ENCODE measurements around the gene MCCC1. TPM values are rescaled to one million over a fixed set of nuclear protein-coding genes. Genes with fewer than 3 reads are reported as not detected.

Gene MCCC1
- polyA plus RNA-seq, 1 experiment = 19.0 TPM

- ChIA-PET POLR2A (no interaction called here), CTCF (no interaction called here)
- no peak overlapping the region for H3K4me3 ChIP-seq (ENCODE audit: low read depth, low read length)
- no peak overlapping the region for H3K27ac ChIP-seq (ENCODE audit: low read depth, low read length)
- DNase-seq (ENCODE audit: low read depth, low spot score) = no peak
- H3K27me3 ChIP-seq (ENCODE audit: control insufficient read depth, insufficient read depth, low read length) = no peaks in the 10 kb centered on the region
- no peaks in the 10 kb centered on the region for H3K9me3 ChIP-seq (ENCODE audit: control insufficient read depth, insufficient read depth, low read length)
- no peak for TF ChIP-seq CTCF (IDR thresholded peaks at IDR 0.05; ENCODE audit: low read depth, low read length)
These were observed 48.6 kb downstream of the MCCC1 start for GRCh38 chr3:183050706-183051105.

GRCh38 chr3:183046883-183047282 lies 52.4 kb downstream of the MCCC1 start:
- H3K4me3 ChIP-seq (ENCODE audit: low read depth, low read length) = no peak overlapping the region
- H3K9me3 ChIP-seq (ENCODE audit: control insufficient read depth, insufficient read depth, low read length) = no peaks in the 10 kb centered on the region
- no peaks in the 10 kb centered on the region for H3K27me3 ChIP-seq (ENCODE audit: control insufficient read depth, insufficient read depth, low read length)
- H3K27ac ChIP-seq (ENCODE audit: low read depth, low read length) = no peak overlapping the region
- CTCF ChIA-PET = no interaction called here
- POLR2A ChIA-PET = interaction anchor here (0.6 kb wide), 1 partner anchor 56 kb away, joined by 3 read pairs; no protein-coding TSS in a partner anchor
- DNase-seq (ENCODE audit: low read depth, low spot score) = no peak
- TF ChIP-seq CTCF (IDR thresholded peaks at IDR 0.05; ENCODE audit: low read depth, low read length) = no peak

DNA sequence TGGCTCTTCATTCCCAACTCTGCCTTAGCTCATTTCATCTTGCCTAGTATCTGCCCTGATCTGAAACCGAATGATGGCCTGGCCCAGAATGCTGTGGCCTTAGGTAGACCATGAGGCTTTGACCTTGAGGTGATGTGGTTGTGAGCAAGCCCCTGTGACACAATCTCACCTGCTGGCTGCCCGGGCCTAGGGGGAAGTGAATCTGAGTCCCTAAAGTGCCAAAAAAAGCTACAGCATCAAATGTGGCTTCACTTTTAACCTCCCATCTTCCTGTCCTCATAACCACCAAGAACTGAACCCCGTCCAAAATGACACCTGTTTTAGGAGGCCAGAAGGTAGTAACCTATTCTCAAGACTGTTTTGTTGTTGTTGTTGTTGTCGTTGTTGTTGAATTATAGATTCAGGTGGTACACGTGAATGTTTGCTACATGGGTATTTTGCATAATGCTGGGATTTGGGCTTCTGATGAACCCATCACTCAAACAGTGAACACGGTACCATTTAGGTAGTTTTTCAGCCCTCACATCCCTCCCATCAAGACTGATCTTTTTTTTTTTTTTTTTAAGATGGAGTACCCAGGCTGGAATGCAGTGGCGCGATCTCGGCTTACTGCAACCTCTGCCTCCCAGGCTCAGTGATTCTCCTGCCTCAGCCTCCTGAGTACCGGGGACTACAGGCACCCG lies 54.6 kb downstream of the MCCC1 start:
- Histone ChIP-seq H3K9me3 (ENCODE audit: control insufficient read depth, insufficient read depth, low read length) (no peaks in the 10 kb centered on the region), H3K27ac (ENCODE audit: low read depth, low read length) (no peak overlapping the region), H3K27me3 (ENCODE audit: control insufficient read depth, insufficient read depth, low read length) (no peaks in the 10 kb centered on the region), H3K4me3 (ENCODE audit: low read depth, low read length) (no peak overlapping the region)
- POLR2A ChIA-PET = interaction anchor here (0.6 kb wide), 1 partner anchor 35 kb away, joined by 3 read pairs; no protein-coding TSS in a partner anchor
- CTCF ChIA-PET = no interaction called here
- DNase-seq (ENCODE audit: low read depth, low spot score) = no peak
- TF ChIP-seq CTCF (IDR thresholded peaks at IDR 0.05; ENCODE audit: low read depth, low read length) = no peak

- no peak overlapping the region for H3K27ac ChIP-seq (ENCODE audit: low read depth, low read length)
- no peak overlapping the region for H3K4me3 ChIP-seq (ENCODE audit: low read depth, low read length)
- POLR2A ChIA-PET = no interaction called here
- no peaks in the 10 kb centered on the region for H3K27me3 ChIP-seq (ENCODE audit: control insufficient read depth, insufficient read depth, low read length)
- no peak for DNase-seq (ENCODE audit: low read depth, low spot score)
- TF ChIP-seq CTCF (IDR thresholded peaks at IDR 0.05; ENCODE audit: low read depth, low read length) = no peak
- CTCF ChIA-PET = no interaction called here
- H3K9me3 ChIP-seq (ENCODE audit: control insufficient read depth, insufficient read depth, low read length) = no peaks in the 10 kb centered on the region
These were observed 60.5 kb downstream of the MCCC1 start for GRCh38 chr3:183038757-183039156.

- no peaks in the 10 kb centered on the region for H3K9me3 ChIP-seq (ENCODE audit: control insufficient read depth, insufficient read depth, low read length)
- H3K27me3 ChIP-seq (ENCODE audit: control insufficient read depth, insufficient read depth, low read length) = no peaks in the 10 kb centered on the region
- H3K4me3 ChIP-seq (ENCODE audit: low read depth, low read length) = no peak overlapping the region
- DNase-seq (ENCODE audit: low read depth, low spot score) = no peak
- POLR2A ChIA-PET = no interaction called here
- CTCF ChIA-PET = no interaction called here
- H3K27ac ChIP-seq (ENCODE audit: low read depth, low read length) = no peak overlapping the region
- no peak for TF ChIP-seq CTCF (IDR thresholded peaks at IDR 0.05; ENCODE audit: low read depth, low read length)
These were observed 61.1 kb downstream of the MCCC1 start for GRCh38 chr3:183038221-183038620.
